ENCODE results near the gene TNK2. TPM values are rescaled to one million over a fixed set of nuclear protein-coding genes. Genes with fewer than 3 reads are reported as not detected.

TNK2 gene
- total and polyA plus RNA-seq, 2 of the 8 experiments (the other 6 are each of a cell fraction or from before 2014, with no cell fraction given) = 10.4 to 33.9 TPM

- Histone ChIP-seq H3K23me2 (ENCODE audit: low read depth, low read length) (no peaks in the 10 kb centered on the region), H3K9ac (replicated peaks in 1 of 4; ENCODE audit: extremely low read depth in 1 of 4, low read depth in 3 of 4, low read length in 3 of 4) (no peak overlapping the region), H2BK120ac (replicated peaks; ENCODE audit: low read depth, low read length) (no peak overlapping the region), H3K79me1 (ENCODE audit: low read depth, low read length) (0 out of 2 replicates have a peak, but pooled peaks cover 2% of the 10 kb centered on the region), H3K27me3 (replicated peaks in 1 of 4; ENCODE audit: control insufficient read depth in 3 of 4, extremely low read depth in 1 of 4, insufficient read depth in 3 of 4, low read length in 3 of 4) (no peaks in the 10 kb centered on the region), H4K8ac (ENCODE audit: extremely low read depth, insufficient read depth, low read length) (no peak overlapping the region), H3K36me3 (ENCODE audit: control insufficient read depth in 2 of 4, insufficient read depth in 4 of 4, low read length in 3 of 4) (peaks cover 0 to 13% (median 2%) of the 10 kb centered on the region in 4 experiments; a peak in 4 of 8 replicates), H4K5ac (ENCODE audit: insufficient read length, low read depth, low read length) (no peak overlapping the region), H4K20me1 (replicated peaks in 1 of 2; ENCODE audit: control insufficient read depth in 1 of 2, insufficient read depth in 2 of 2, low read length in 2 of 2) (peaks cover 3 to 12% of the 10 kb centered on the region in 2 experiments), H3K14ac (ENCODE audit: insufficient read length) (no peak overlapping the region), H3K4me3 (ENCODE audit: extremely low read depth in 1 of 4, insufficient read depth in 2 of 4, low read depth in 3 of 4, low read length in 4 of 4) (no peak overlapping the region), H3K56ac (replicated peaks; ENCODE audit: insufficient read length, low read depth, low read length) (no peak overlapping the region), H2BK15ac (ENCODE audit: low read length) (no peak overlapping the region), H3K27ac (ENCODE audit: low read depth, low read length) (no peak overlapping the region; the same call in 1 of the 2 replicates), H2AFZ (ENCODE audit: low read length) (no peak overlapping the region), H3K4ac (replicated peaks; ENCODE audit: insufficient read length, low read depth, low read length) (no peak overlapping the region), H2BK12ac (ENCODE audit: low read depth, low read length) (0 out of 2 replicates have a peak overlapping the region, but pooled peaks have one; percentile 27), H3K18ac (ENCODE audit: extremely low read depth, low read length) (no peak overlapping the region; the same call in 1 of the 2 replicates), H3K23ac (ENCODE audit: insufficient read length) (no peak overlapping the region), H2AK5ac (ENCODE audit: low read depth, low read length) (no peak overlapping the region), H2BK5ac (ENCODE audit: low read depth, low read length) (no peak overlapping the region), H3K79me2 (ENCODE audit: control insufficient read depth in 1 of 2, insufficient read depth in 2 of 2, low read length in 2 of 2) (no peaks in the 10 kb centered on the region), H4K91ac (replicated peaks; ENCODE audit: insufficient read length, low read length) (no peak overlapping the region), H2BK20ac (ENCODE audit: low read length) (no peak overlapping the region), H3K4me1 (replicated peaks in 1 of 4; ENCODE audit: control insufficient read depth in 3 of 4, insufficient read depth in 4 of 4, low read length in 3 of 4) (no peaks in the 10 kb centered on the region; a peak in 1 of 7 replicates), H3K4me2 (ENCODE audit: insufficient read depth in 1 of 2, low read depth in 2 of 2, low read length in 2 of 2) (no peak overlapping the region), H3K9me3 (ENCODE audit: insufficient read depth in 2 of 2, low read depth in 1 of 2, low read length in 1 of 2) (no peaks in the 10 kb centered on the region)
- ChIA-PET POLR2A (ENCODE audit: partially characterized antibody) (no interaction called here), CTCF (ENCODE audit: partially characterized antibody) (interaction anchor here (0.6 to 3.6 kb wide), 12 partner anchors 9 to 249 kb away, joined by 3 to 20 read pairs (median 4); no protein-coding TSS in a partner anchor)
- FAIRE-seq (no peak), DNase-seq (ENCODE audit: low read depth in 1 of 2, low spot score in 2 of 2) (no peak)
- 91% methylated on average over 19 of the region's 28 CpGs; no CpG with 5 or more reads in 1 of the 2 experiments for WGBS, 2 experiments (ENCODE audit: extremely low coverage in 1 of 2, insufficient coverage in 1 of 2, insufficient read length in 1 of 2, insufficient replicate concordance in 2 of 2, low coverage in 1 of 2, low lambda C conversion rate in 2 of 2, missing lambda C conversion rate in 1 of 2)
- TF ChIP-seq MAFK (IDR thresholded peaks at IDR 0.05; ENCODE audit: low read depth, low read length) = no peak
Observed at GRCh38 chr3:195876297-195877064, 31.9 kb downstream of the TNK2 start.
